Kidney capillary endothelial cell (primary cell): ENCODE measurements around the gene DYNLL2.
"Not testable (repeated sequence)": the region's sequence is repeated elsewhere in the genome, so short reads cannot be mapped to it uniquely, and the experiment has no call there.

Experiments used
- DNase-seq: peaks from one replicate; pipeline ENCODE4 v3.0.0-alpha.2; 2018; ENCODE audit warnings: low spot score

The DYNLL2 gene

DNA sequence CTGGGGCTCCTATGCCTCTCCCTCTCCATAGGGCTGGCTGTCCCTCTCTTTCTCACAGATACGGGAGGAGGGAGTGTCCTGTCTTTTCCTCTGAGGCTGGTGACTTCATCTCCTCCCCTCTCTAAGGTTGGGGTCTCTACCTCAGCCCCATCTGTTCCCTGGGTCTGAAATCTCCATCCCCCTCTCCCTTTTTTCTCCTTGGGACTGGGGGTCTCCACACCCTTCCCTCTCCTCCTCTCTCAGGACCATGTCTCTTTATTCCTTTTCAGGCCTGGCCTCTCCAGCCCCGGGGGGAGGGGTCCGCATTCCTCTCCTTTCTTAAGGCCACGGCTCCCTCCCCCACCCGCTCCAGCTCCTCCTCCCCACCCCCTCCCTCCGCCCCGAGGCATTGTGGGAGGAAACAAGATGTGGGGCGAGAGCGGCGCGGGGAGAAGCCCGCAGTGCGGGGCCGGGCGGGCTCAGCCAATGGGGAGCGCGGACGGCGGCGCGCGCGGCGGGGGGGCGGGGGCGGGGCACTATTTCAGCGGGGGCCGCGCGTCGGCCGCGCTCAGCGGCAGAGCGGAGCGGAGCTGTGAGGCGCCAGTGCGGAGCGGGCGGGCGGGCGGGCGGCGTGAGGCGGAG lies at the start of gene DYNLL2:
DYNLL2 (plus strand) TSS at position 550 of the 621 bp plus-strand sequence. CDS start 3,672 bp downstream, outside the sequence.
- DNase-seq = peak; percentile 76

- no peak for DNase-seq
Observed at GRCh38 chr17:58039975-58040374, 43.2 kb upstream of the DYNLL2 start.

DNA sequence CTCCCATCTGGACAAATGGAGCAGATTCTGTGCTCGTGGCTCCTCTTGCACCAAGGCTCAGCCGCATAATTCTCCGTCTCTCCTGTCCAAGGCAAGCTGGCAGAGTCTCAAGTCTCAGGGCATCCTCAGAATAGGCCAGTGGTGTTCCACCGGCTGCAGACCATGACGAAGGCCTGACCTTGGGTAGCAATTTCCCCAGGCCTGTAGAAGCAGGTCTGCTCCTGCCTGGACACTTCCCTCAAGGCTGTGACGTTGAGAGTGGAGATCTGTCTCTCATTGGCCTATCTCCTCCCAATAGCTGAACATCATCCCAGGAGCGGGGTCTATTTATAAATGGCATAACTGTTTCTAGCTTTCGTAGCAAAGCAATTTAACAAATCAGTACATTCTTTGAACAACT lies 42.8 kb upstream of the DYNLL2 start:
- DNase-seq = no peak

DNA sequence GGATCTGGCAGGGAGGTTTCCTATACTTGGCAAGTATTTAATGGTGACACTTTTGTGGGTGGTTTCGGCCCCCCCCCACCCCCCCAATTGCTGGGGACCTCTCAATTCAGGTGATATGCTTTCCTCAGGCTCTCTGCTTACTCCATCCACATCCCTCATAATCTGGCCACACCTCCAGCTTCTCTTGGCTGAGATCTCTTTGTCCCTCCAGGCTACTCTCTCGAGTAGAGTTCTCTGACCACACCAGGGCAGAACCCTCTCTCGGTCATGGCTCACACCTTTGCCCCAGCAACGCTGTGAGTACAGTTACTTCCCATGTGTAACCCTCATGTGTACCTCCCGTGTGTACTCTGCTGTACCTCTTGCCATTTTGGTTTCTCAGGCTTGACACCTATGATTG lies 42.1 kb upstream of the DYNLL2 start:
- no peak for DNase-seq

- DNase-seq = no peak
Observed at GRCh38 chr17:58043221-58044181, 39.7 kb upstream of the DYNLL2 start.

DNA sequence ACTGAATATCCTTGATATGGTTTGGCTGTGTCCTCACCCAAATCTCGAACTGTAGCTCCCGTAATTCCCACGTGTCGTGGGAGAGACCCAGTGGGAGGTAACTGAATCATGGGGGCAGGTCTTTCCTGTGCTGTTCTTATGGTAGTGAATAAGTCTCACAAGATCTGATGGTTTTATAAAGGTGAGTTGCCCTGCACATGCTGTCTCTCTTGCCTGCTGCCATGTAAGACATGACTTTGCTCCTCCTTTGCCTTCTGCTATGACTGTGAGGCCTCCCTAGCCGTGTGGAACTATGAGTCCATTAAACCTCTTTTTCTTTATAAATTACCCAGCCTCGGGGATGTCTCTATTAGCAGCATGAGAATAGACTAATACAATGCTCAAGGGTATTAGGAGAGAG lies 39.0 kb upstream of the DYNLL2 start:
- not testable (repeated sequence) for DNase-seq

- no peak for DNase-seq
Observed at GRCh38 chr17:58046239-58047094, 36.8 kb upstream of the DYNLL2 start.

- DNase-seq = no peak
Observed at GRCh38 chr17:58047376-58048150, 35.7 kb upstream of the DYNLL2 start.

- no peak for DNase-seq
Observed at GRCh38 chr17:58049533-58049932, 33.7 kb upstream of the DYNLL2 start.

- no peak for DNase-seq
Observed at GRCh38 chr17:58050966-58051365, 32.3 kb upstream of the DYNLL2 start.

DNA sequence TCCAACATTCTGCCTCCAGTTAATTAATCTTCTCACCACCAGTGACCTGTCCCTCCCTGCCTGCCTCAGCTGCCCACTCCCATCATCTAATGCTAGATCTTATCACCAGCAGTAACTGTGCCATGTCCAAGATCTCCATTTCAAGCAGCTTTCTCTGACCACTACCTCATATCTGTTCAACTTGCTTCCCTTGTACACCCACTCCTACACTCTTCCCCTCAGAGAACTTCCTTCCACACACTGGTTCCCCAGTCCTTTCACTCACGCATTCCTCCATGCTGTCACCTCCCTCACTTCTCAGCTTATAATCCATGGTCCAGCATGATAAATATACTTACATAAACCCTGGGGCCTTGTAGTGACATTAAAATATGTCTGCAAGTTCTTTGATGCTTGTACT lies 31.8 kb upstream of the DYNLL2 start:
- no peak for DNase-seq

DNA sequence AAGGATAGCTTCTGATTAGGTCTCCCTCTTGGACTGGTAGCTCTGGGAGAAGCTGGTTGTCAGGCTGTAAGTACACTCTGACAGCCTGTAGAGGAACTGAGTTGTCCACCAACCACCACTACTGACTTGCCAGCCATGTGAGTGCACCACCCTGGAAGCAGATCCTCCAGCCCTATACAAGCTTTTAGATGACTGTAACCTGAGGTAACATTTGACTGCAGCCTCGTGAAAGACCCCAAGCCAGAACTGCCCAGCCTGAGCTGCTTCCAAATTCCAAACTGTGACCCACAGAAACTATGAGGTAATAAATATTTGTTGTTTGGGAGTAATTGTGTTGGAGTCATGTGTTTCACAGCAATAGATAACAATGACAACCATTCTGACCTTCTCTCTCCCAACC lies 30.8 kb upstream of the DYNLL2 start:
- no peak for DNase-seq

DNA sequence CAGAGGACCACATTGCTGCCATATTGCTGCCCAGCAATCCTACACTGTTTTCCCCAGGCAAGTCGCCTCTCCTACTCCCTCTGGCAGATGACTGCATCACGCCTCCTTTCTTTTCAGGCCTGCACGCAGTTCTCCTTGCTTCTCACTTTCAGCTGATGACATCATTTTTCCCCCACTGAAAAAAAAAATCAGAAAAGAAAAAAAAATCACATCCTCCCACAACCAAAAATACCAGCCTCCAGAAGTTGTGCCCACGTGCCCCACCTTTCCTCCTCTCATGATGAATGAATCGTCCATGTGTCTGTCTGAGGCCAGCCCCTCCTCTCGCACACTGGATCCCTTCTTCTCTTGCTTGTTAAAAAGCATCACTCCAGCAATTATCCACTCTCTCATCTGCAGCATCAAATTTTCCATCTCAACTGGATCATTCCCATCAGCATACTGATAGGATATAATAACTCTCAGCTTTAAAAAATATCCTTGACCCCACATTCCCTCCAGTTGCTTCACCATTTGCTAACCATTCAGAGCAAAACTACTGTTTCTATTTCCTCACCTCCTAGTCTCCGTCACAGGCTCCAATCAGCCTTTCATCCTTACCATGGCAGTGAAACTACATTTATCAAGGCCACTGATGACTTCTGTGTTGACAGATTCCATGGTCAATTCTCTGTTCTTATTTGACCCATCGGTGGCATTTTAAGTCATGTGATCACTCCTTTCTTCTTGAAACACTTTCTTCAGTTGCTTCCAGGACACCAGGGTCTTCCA lies 30.1 kb upstream of the DYNLL2 start:
- no peak for DNase-seq

GRCh38 chr17:58054641-58055040 lies 28.6 kb upstream of the DYNLL2 start:
- no peak for DNase-seq

GRCh38 chr17:58056476-58056875 lies 26.7 kb upstream of the DYNLL2 start:
- DNase-seq = no peak

GRCh38 chr17:58059141-58059540 lies 24.1 kb upstream of the DYNLL2 start:
- no peak for DNase-seq

- no peak for DNase-seq
Observed at GRCh38 chr17:58060596-58061191, 22.5 kb upstream of the DYNLL2 start.

GRCh38 chr17:58061672-58062071 lies 21.5 kb upstream of the DYNLL2 start:
- DNase-seq = no peak

- DNase-seq = no peak
Observed at GRCh38 chr17:58065238-58065637, 18.0 kb upstream of the DYNLL2 start.

DNA sequence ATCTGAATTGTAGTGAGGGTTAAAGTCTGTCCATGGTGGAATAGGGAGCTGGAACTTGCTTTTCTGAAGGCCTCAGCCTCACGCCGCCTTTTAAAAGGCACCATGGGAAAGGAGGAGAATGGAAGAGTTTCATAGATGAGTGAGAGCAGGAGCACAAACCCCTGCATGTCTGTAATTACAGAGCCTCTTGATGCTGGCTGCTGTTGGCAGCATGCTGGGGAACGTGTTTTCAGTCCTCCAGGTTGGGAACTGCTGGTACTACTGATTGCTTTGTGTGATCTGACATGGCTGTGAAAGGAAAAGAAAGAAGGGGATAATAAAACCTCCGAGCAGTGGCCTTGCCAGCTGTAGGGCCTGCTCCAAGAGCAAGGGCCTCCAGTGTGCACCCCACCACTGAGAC lies 16.8 kb upstream of the DYNLL2 start:
- DNase-seq = no peak
